Measurements from ENCODE around the gene RASD1. TPM values are rescaled to one million over a fixed set of nuclear protein-coding genes. Genes with fewer than 3 reads are reported as not detected.

Gene RASD1
- total RNA-seq, 1 donor from 2014 or later: 0.31 TPM

GRCh38 chr17:17527534-17527933, 31.3 kb upstream of the RASD1 start:
- H3K27ac Mint-ChIP-seq (ENCODE audit: unreplicated experiment): no peak overlapping the region
- H3K4me3 Mint-ChIP-seq (ENCODE audit: unreplicated experiment): no peak overlapping the region
- peaks cover 1% of the 10 kb centered on the region for H3K27me3 Mint-ChIP-seq (ENCODE audit: unreplicated experiment)
- no peaks in the 10 kb centered on the region for H3K9me3 Mint-ChIP-seq (ENCODE audit: unreplicated experiment)
- TF ChIP-seq CTCF (IDR thresholded peaks at IDR 0.05; ENCODE audit: unreplicated experiment): no peak
- H3K4me1 Mint-ChIP-seq (ENCODE audit: unreplicated experiment): peaks cover 14% of the 10 kb centered on the region
- DNase-seq (ENCODE audit: low spot score): no peak
- no peaks in the 10 kb centered on the region for H3K36me3 Mint-ChIP-seq (ENCODE audit: low read depth, unreplicated experiment)

- Mint-ChIP-seq H3K27me3 (ENCODE audit: unreplicated experiment) (peaks cover 1% of the 10 kb centered on the region), H3K9me3 (ENCODE audit: unreplicated experiment) (no peaks in the 10 kb centered on the region), H3K4me1 (ENCODE audit: unreplicated experiment) (peaks cover 20% of the 10 kb centered on the region), H3K36me3 (ENCODE audit: low read depth, unreplicated experiment) (no peaks in the 10 kb centered on the region), H3K4me3 (ENCODE audit: unreplicated experiment) (no peak overlapping the region), H3K27ac (ENCODE audit: unreplicated experiment) (no peak overlapping the region)
- TF ChIP-seq CTCF (IDR thresholded peaks at IDR 0.05; ENCODE audit: unreplicated experiment): no peak
- no peak for DNase-seq (ENCODE audit: low spot score)
These were observed 30.2 kb upstream of the RASD1 start for GRCh38 chr17:17526369-17526768.

- DNase-seq (ENCODE audit: low spot score): no peak
- TF ChIP-seq CTCF (IDR thresholded peaks at IDR 0.05; ENCODE audit: unreplicated experiment): no peak
- Mint-ChIP-seq H3K27ac (ENCODE audit: unreplicated experiment) (no peak overlapping the region), H3K27me3 (ENCODE audit: unreplicated experiment) (peaks cover 1% of the 10 kb centered on the region), H3K4me3 (ENCODE audit: unreplicated experiment) (no peak overlapping the region), H3K9me3 (ENCODE audit: unreplicated experiment) (no peaks in the 10 kb centered on the region), H3K36me3 (ENCODE audit: low read depth, unreplicated experiment) (no peaks in the 10 kb centered on the region), H3K4me1 (ENCODE audit: unreplicated experiment) (peaks cover 20% of the 10 kb centered on the region)
These were observed 29.8 kb upstream of the RASD1 start for GRCh38 chr17:17525956-17526355.

- Mint-ChIP-seq H3K9me3 (ENCODE audit: unreplicated experiment) (no peaks in the 10 kb centered on the region), H3K4me1 (ENCODE audit: unreplicated experiment) (peaks cover 20% of the 10 kb centered on the region), H3K27ac (ENCODE audit: unreplicated experiment) (no peak overlapping the region), H3K4me3 (ENCODE audit: unreplicated experiment) (no peak overlapping the region), H3K27me3 (ENCODE audit: unreplicated experiment) (peaks cover 1% of the 10 kb centered on the region), H3K36me3 (ENCODE audit: low read depth, unreplicated experiment) (no peaks in the 10 kb centered on the region)
- TF ChIP-seq CTCF (IDR thresholded peaks at IDR 0.05; ENCODE audit: unreplicated experiment): no peak
- DNase-seq (ENCODE audit: low spot score): no peak
These were observed 29.1 kb upstream of the RASD1 start for GRCh38 chr17:17525311-17525710.

- H3K27me3 Mint-ChIP-seq (ENCODE audit: unreplicated experiment): peaks cover 4% of the 10 kb centered on the region
- H3K4me3 Mint-ChIP-seq (ENCODE audit: unreplicated experiment): no peak overlapping the region
- no peaks in the 10 kb centered on the region for H3K9me3 Mint-ChIP-seq (ENCODE audit: unreplicated experiment)
- H3K4me1 Mint-ChIP-seq (ENCODE audit: unreplicated experiment): peaks cover 20% of the 10 kb centered on the region
- no peak for TF ChIP-seq CTCF (IDR thresholded peaks at IDR 0.05; ENCODE audit: unreplicated experiment)
- no peak for DNase-seq (ENCODE audit: low spot score)
- no peak overlapping the region for H3K27ac Mint-ChIP-seq (ENCODE audit: unreplicated experiment)
- H3K36me3 Mint-ChIP-seq (ENCODE audit: low read depth, unreplicated experiment): no peaks in the 10 kb centered on the region
These were observed 27.7 kb upstream of the RASD1 start for GRCh38 chr17:17523731-17524490.
